SK-N-SH treated with all-trans-retinoic acid at 6 μM for 48 hours (cell line): ENCODE measurements around the gene FASLG.

Experiments
- ARNTL ChIP-seq: fragments of 450-650 bp; formaldehyde crosslinking; IDR thresholded peaks from 2 replicates; pipeline ENCODE4 v1.5.0; 2020; ENCODE audit warnings: low read depth, mild to moderate bottlenecking, moderate library complexity, borderline replicate concordance
- OSR1 ChIP-seq: fragments of 250-450 bp; sonication (Bioruptor Pico); IDR thresholded peaks from 2 replicates; pipeline ENCODE4 v1.8.0; 2022; ENCODE audit warnings: moderate library complexity, mild to moderate bottlenecking, inconsistent platforms
- ZNF8 ChIP-seq: fragments of 450-650 bp; formaldehyde crosslinking; IDR thresholded peaks from 2 replicates; pipeline ENCODE4 v1.5.0; 2020; ENCODE audit warnings: mild to moderate bottlenecking, moderate library complexity
- TF ChIP-seq, protein P1 (sequence below): fragments of 250-450 bp; sonication (Bioruptor Pico); IDR thresholded peaks from 2 replicates; pipeline ENCODE4 v1.8.0; 2020; ENCODE audit warnings: mild to moderate bottlenecking, moderate library complexity, borderline replicate concordance

DNA sequence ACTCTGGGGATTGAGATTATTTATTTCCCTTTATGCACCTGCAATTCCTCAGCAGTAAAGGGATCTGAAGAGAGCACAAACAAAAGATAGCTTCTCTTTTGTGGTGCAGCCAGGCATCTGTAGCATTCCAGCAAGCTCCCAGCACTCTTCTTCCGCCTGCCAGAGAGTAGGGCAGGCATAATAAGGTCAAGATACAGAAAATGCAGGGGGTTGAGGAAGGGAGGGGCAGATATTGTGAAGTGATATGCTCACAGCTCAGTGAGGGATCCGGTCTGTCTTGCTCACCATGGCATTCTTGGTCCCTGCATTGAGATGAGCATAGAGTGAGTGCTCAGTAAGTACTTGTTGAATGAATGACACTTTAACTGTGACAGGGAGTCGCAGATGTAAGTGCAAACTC is 23.9 kb downstream of the FASLG start:
- TF ChIP-seq, protein P1, sequence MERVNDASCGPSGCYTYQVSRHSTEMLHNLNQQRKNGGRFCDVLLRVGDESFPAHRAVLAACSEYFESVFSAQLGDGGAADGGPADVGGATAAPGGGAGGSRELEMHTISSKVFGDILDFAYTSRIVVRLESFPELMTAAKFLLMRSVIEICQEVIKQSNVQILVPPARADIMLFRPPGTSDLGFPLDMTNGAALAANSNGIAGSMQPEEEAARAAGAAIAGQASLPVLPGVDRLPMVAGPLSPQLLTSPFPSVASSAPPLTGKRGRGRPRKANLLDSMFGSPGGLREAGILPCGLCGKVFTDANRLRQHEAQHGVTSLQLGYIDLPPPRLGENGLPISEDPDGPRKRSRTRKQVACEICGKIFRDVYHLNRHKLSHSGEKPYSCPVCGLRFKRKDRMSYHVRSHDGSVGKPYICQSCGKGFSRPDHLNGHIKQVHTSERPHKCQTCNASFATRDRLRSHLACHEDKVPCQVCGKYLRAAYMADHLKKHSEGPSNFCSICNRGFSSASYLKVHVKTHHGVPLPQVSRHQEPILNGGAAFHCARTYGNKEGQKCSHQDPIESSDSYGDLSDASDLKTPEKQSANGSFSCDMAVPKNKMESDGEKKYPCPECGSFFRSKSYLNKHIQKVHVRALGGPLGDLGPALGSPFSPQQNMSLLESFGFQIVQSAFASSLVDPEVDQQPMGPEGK (CRISPR knock-in tag) = no peak
- TF ChIP-seq OSR1 = no peak
- TF ChIP-seq ARNTL (CRISPR knock-in tag) = no peak
- no peak for TF ChIP-seq ZNF8 (CRISPR knock-in tag)
